ENCODE measurements around the gene PNMA5.
A peak's percentile ranks its signal among the peaks of the same experiment; 100 is the strongest.
"Not testable (repeated sequence)": the region's sequence is repeated elsewhere in the genome, so short reads cannot be mapped to it uniquely, and the experiment has no call there.

Gene PNMA5

GRCh38 chrX:152993933-152994332, at the start of gene PNMA5:
PNMA5 (minus strand) TSS chrX:152994116; CDS start chrX:152991598, 2,518 bp downstream.
- DNase-seq = no peak

- peak; percentile 72 for DNase-seq
These were observed 38.6 kb upstream of the PNMA5 start for GRCh38 chrX:153032397-153033118.

GRCh38 chrX:153030801-153031200, 36.9 kb upstream of the PNMA5 start:
- DNase-seq = no peak

- DNase-seq = no peak
These were observed 36.0 kb upstream of the PNMA5 start for GRCh38 chrX:153029875-153030274.

- DNase-seq = no peak
These were observed 35.2 kb upstream of the PNMA5 start for GRCh38 chrX:153029162-153029561.

GRCh38 chrX:153028487-153028886, 34.6 kb upstream of the PNMA5 start:
- DNase-seq = not testable (repeated sequence)

- not testable (repeated sequence) for DNase-seq
These were observed 32.6 kb upstream of the PNMA5 start for GRCh38 chrX:153026501-153026900.

GRCh38 chrX:153019166-153019565, 25.2 kb upstream of the PNMA5 start:
- DNase-seq = no peak

- DNase-seq = not testable (repeated sequence)
These were observed 23.3 kb upstream of the PNMA5 start for GRCh38 chrX:153017174-153017573.

GRCh38 chrX:153004780-153005179, 10.9 kb upstream of the PNMA5 start:
- DNase-seq = no peak

- no peak for DNase-seq
These were observed 10.1 kb upstream of the PNMA5 start for GRCh38 chrX:153003981-153004380.

- not testable (repeated sequence) for DNase-seq
These were observed 8.3 kb upstream of the PNMA5 start for GRCh38 chrX:153002182-153002581.

- no peak for DNase-seq
These were observed 3.4 kb upstream of the PNMA5 start for GRCh38 chrX:152997337-152997736.

- DNase-seq = no peak
These were observed 1.8 kb downstream of the PNMA5 start for GRCh38 chrX:152992115-152992514.

- DNase-seq = no peak
These were observed 2.8 kb downstream of the PNMA5 start for GRCh38 chrX:152991123-152991522.

- DNase-seq = no peak
These were observed 4.6 kb downstream of the PNMA5 start for GRCh38 chrX:152989292-152989658.

- DNase-seq = no peak
These were observed 5.2 kb downstream of the PNMA5 start for GRCh38 chrX:152988536-152989291.

GRCh38 chrX:152987801-152988200, 6.1 kb downstream of the PNMA5 start:
- DNase-seq = no peak

- not testable (repeated sequence) for DNase-seq
These were observed 6.8 kb downstream of the PNMA5 start for GRCh38 chrX:152987156-152987555.

- not testable (repeated sequence) for DNase-seq
These were observed 8.5 kb downstream of the PNMA5 start for GRCh38 chrX:152985383-152985782.

GRCh38 chrX:152968193-152968592, 25.7 kb downstream of the PNMA5 start:
- no peak for DNase-seq

GRCh38 chrX:152960115-152960514, 33.8 kb downstream of the PNMA5 start:
- DNase-seq = no peak

GRCh38 chrX:152959626-152960025, 34.3 kb downstream of the PNMA5 start:
- no peak for DNase-seq

All from activated T-cell treated with anti-CD3 and anti-CD28 coated beads, Interleukin-2, amount 50 U/mL, for 1 hour (primary cell).